MM.1S (cell line): ENCODE measurements around the gene MVK.

Experiments used
- DNase-seq: peaks from one replicate; pipeline ENCODE4 v3.0.0-alpha.2; 2015
- H2AFZ ChIP-seq: fragments of 300-600 bp; sonication (generic); 2 replicates; pipeline ENCODE4 v1.6.0; 2016; ENCODE audit warnings: antibody characterized with exemption, low read length
- H3F3A ChIP-seq: fragments of 300-600 bp; sonication (generic); 2 replicates; pipeline ENCODE4 v1.6.1; 2016; ENCODE audit warnings: mild to moderate bottlenecking, antibody characterized with exemption, low read length, moderate library complexity, mixed read lengths; ENCODE audit not compliant: insufficient read depth
- H3K27ac ChIP-seq: fragments of 300-600 bp; sonication (generic); 2 replicates; pipeline ENCODE4 v1.5.1; 2016; ENCODE audit warnings: mild to moderate bottlenecking, low read length
- H3K27me3 ChIP-seq: fragments of 300-600 bp; sonication (generic); replicated peaks from 2 replicates; pipeline ENCODE4 v1.6.0; 2016; ENCODE audit warnings: low read length; ENCODE audit not compliant: insufficient read depth
- H3K36me3 ChIP-seq: fragments of 300-600 bp; sonication (generic); replicated peaks from 2 replicates; pipeline ENCODE4 v1.6.1; 2016; ENCODE audit warnings: mild to moderate bottlenecking, low read length, mixed read lengths; ENCODE audit not compliant: insufficient read depth
- H3K4me1 ChIP-seq: fragments of 300-600 bp; sonication (generic); 2 replicates; pipeline ENCODE4 v1.6.1; 2016; ENCODE audit warnings: low read length, mixed read lengths
- H3K4me2 ChIP-seq: fragments of 300-600 bp; sonication (generic); 2 replicates; pipeline ENCODE4 v1.6.0; 2016; ENCODE audit warnings: low read depth, low read length
- H3K4me3 ChIP-seq: fragments of 300-600 bp; sonication (generic); 2 replicates; pipeline ENCODE4 v1.5.1; 2016; ENCODE audit warnings: low read length, mixed read lengths
- H3K79me2 ChIP-seq: fragments of 300-600 bp; sonication (generic); 2 replicates; pipeline ENCODE4 v1.6.1; 2016; ENCODE audit warnings: mixed run types, low read length, mixed read lengths
- H3K9ac ChIP-seq: fragments of 300-600 bp; sonication (generic); 2 replicates; pipeline ENCODE4 v1.6.1; 2016; ENCODE audit warnings: low read length, mixed read lengths
- H3K9me2 ChIP-seq: fragments of 300-600 bp; sonication (generic); replicated peaks from 2 replicates; pipeline ENCODE4 v1.6.1; 2016; ENCODE audit warnings: mild to moderate bottlenecking, low read length, mixed read lengths; ENCODE audit not compliant: insufficient read depth
- H3K9me3 ChIP-seq: fragments of 300-600 bp; sonication (generic); replicated peaks from 2 replicates; pipeline ENCODE4 v1.6.1; 2016; ENCODE audit warnings: mild to moderate bottlenecking, low read length, mixed read lengths; ENCODE audit not compliant: insufficient read depth
- H4K20me1 ChIP-seq: fragments of 300-600 bp; sonication (generic); 2 replicates; pipeline ENCODE4 v1.6.1; 2016; ENCODE audit warnings: mild to moderate bottlenecking, low read length, moderate library complexity, mixed read lengths; ENCODE audit not compliant: insufficient read depth
- CTCF ChIP-seq: fragments of 300-600 bp; sonication (generic); IDR thresholded peaks from 2 replicates; pipeline ENCODE4 v1.5.1; 2016; ENCODE audit warnings: antibody characterized with exemption, low read length, mixed read lengths
- EZH2 ChIP-seq: fragments of 300-600 bp; sonication (generic); optimal IDR thresholded peaks from 2 replicates; pipeline ENCODE3; 2017; ENCODE audit warnings: low read depth, mild to moderate bottlenecking, antibody characterized with exemption, low read length, mixed read lengths
- EZH2phosphoT487 ChIP-seq: fragments of 300-600 bp; sonication (generic); IDR thresholded peaks from 2 replicates; pipeline ENCODE4 v1.6.1; 2018; ENCODE audit warnings: antibody characterized with exemption, low read length

MVK gene

GRCh38 chr12:109563291-109564284 is 10.0 kb upstream of the MVK start:
- Histone ChIP-seq H3K4me3 (no peak overlapping the region), H2AFZ (no peak overlapping the region), H3K9ac (no peak overlapping the region), H3K36me3 (no peaks in the 10 kb centered on the region), H3K9me3 (no peaks in the 10 kb centered on the region), H3F3A (no peaks in the 10 kb centered on the region), H3K27ac (no peak overlapping the region), H3K27me3 (no peaks in the 10 kb centered on the region), H3K4me2 (no peak overlapping the region), H4K20me1 (no peaks in the 10 kb centered on the region), H3K4me1 (no peaks in the 10 kb centered on the region), H3K79me2 (no peaks in the 10 kb centered on the region), H3K9me2 (no peaks in the 10 kb centered on the region)
- DNase-seq, result no peak
- TF ChIP-seq EZH2 (no peak), EZH2phosphoT487 (no peak), CTCF (no peak)

GRCh38 chr12:109566424-109566823 is 7.2 kb upstream of the MVK start:
- H3K4me3 ChIP-seq, result no peak overlapping the region
- no peak overlapping the region for H3K27ac ChIP-seq
- H3K4me2 ChIP-seq, result no peak overlapping the region
- no peaks in the 10 kb centered on the region for H3K36me3 ChIP-seq
- H3K27me3 ChIP-seq, result no peaks in the 10 kb centered on the region
- TF ChIP-seq EZH2, result no peak
- no peak for TF ChIP-seq CTCF
- no peak for TF ChIP-seq EZH2phosphoT487
- H3K9me2 ChIP-seq, result no peaks in the 10 kb centered on the region
- H3F3A ChIP-seq, result no peaks in the 10 kb centered on the region
- no peak overlapping the region for H2AFZ ChIP-seq
- H4K20me1 ChIP-seq, result no peaks in the 10 kb centered on the region
- H3K79me2 ChIP-seq, result no peaks in the 10 kb centered on the region
- H3K9me3 ChIP-seq, result no peaks in the 10 kb centered on the region
- no peak overlapping the region for H3K9ac ChIP-seq
- no peaks in the 10 kb centered on the region for H3K4me1 ChIP-seq
- no peak for DNase-seq

GRCh38 chr12:109567296-109567695 is 6.3 kb upstream of the MVK start:
- no peak for DNase-seq
- no peaks in the 10 kb centered on the region for H3K27me3 ChIP-seq
- H3K9ac ChIP-seq, result no peak overlapping the region
- no peaks in the 10 kb centered on the region for H3K79me2 ChIP-seq
- no peak overlapping the region for H3K4me2 ChIP-seq
- no peak overlapping the region for H2AFZ ChIP-seq
- H3K4me1 ChIP-seq, result no peaks in the 10 kb centered on the region
- no peaks in the 10 kb centered on the region for H3K36me3 ChIP-seq
- no peaks in the 10 kb centered on the region for H3K9me3 ChIP-seq
- no peaks in the 10 kb centered on the region for H4K20me1 ChIP-seq
- no peak for TF ChIP-seq EZH2phosphoT487
- TF ChIP-seq CTCF, result no peak
- TF ChIP-seq EZH2, result no peak
- H3K4me3 ChIP-seq, result no peak overlapping the region
- no peak overlapping the region for H3K27ac ChIP-seq
- H3K9me2 ChIP-seq, result no peaks in the 10 kb centered on the region
- H3F3A ChIP-seq, result no peaks in the 10 kb centered on the region
